Measurements from ENCODE around the gene ARHGAP15.

Gene ARHGAP15

DNA sequence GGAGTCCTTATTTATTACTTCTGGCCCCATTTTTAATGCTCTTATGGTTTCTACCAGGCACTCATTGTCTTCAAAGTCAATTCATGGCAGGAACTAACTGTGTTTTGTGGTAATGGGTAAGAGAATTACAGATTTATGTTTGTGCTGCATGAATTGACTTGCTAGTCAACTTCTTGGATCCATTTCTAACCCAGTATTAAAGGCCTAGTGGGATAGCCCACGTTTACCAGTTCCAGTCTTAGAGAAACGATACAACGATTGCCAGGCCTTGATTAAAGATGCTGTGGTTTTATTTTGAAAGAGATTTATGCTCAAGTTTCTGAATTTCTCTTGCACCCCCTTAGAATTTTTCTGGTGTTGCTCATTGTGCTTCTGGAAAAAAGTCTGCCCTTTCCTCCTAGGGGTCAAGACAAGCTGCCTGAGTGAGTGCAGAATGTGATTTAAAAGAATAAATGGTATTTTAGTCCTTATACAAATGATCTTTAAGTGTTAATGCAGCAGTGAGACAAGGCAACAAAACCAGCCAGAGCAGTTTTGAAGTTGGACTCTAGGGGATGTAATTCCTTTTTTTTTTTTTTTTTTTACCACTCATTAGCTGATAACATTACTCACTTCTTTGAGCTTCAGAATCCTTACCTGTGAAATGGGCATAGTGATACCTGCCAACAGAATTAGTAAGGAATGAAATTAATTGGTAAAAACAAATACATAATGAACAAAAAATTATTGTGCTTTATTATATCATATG lies 101.5 kb downstream of the ARHGAP15 start:
- no peaks in the 10 kb centered on the region for H3K36me3 ChIP-seq (ENCODE audit: control insufficient read depth, insufficient read depth, low read length, severe bottlenecking)
- no peak overlapping the region for H3K4me3 ChIP-seq (ENCODE audit: low read length)
- peaks cover 5% of the 10 kb centered on the region for H3K4me1 ChIP-seq (ENCODE audit: control insufficient read depth, insufficient read depth, low read length)
- no peak for DNase-seq (ENCODE audit: low read depth)
- H3K9me3 ChIP-seq (ENCODE audit: control insufficient read depth, low read length), result peaks cover 7% of the 10 kb centered on the region
- H3K27me3 ChIP-seq (replicated peaks; ENCODE audit: control insufficient read depth, insufficient read depth, low read length), result no peaks in the 10 kb centered on the region
- H3K9ac ChIP-seq (ENCODE audit: low read length), result no peak overlapping the region

DNA sequence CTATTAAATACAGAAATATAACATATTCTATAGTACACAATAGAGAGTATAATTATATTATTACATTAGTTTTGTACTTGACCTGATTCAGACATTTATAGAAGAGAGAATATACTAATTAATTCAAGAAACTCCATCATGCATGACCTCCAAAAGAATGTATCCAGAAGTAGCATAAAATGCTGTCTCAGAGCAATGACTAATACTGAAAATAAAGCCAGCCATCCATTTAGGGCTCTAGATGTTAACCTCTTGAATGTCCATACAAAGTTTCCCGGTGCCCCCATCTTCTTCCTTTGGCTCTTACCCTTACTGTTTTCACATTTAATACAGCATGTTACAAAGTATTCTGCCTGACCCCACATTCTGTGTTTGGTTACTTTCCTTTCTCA lies 102.0 kb downstream of the ARHGAP15 start:
- H3K9me3 ChIP-seq (ENCODE audit: control insufficient read depth, low read length), result peaks cover 7% of the 10 kb centered on the region
- DNase-seq (ENCODE audit: low read depth), result peak; percentile 31
- H3K4me3 ChIP-seq (ENCODE audit: low read length), result no peak overlapping the region
- H3K4me1 ChIP-seq (ENCODE audit: control insufficient read depth, insufficient read depth, low read length), result peaks cover 5% of the 10 kb centered on the region
- no peak overlapping the region for H3K9ac ChIP-seq (ENCODE audit: low read length)
- H3K36me3 ChIP-seq (ENCODE audit: control insufficient read depth, insufficient read depth, low read length, severe bottlenecking), result no peaks in the 10 kb centered on the region
- H3K27me3 ChIP-seq (replicated peaks; ENCODE audit: control insufficient read depth, insufficient read depth, low read length), result no peaks in the 10 kb centered on the region

- no peak for DNase-seq (ENCODE audit: low read depth)
- Histone ChIP-seq H3K36me3 (ENCODE audit: control insufficient read depth, insufficient read depth, low read length, severe bottlenecking) (no peaks in the 10 kb centered on the region), H3K27me3 (replicated peaks; ENCODE audit: control insufficient read depth, insufficient read depth, low read length) (no peaks in the 10 kb centered on the region), H3K9me3 (ENCODE audit: control insufficient read depth, low read length) (peaks cover 7% of the 10 kb centered on the region), H3K4me1 (ENCODE audit: control insufficient read depth, insufficient read depth, low read length) (no peaks in the 10 kb centered on the region), H3K4me3 (ENCODE audit: low read length) (no peak overlapping the region), H3K9ac (ENCODE audit: low read length) (no peak overlapping the region)
These were observed 108.0 kb downstream of the ARHGAP15 start for GRCh38 chr2:143237146-143237777.

GRCh38 chr2:143241403-143242088 lies 112.3 kb downstream of the ARHGAP15 start:
- no peak overlapping the region for H3K9ac ChIP-seq (ENCODE audit: low read length)
- no peak for DNase-seq (ENCODE audit: low read depth)
- no peaks in the 10 kb centered on the region for H3K4me1 ChIP-seq (ENCODE audit: control insufficient read depth, insufficient read depth, low read length)
- no peak overlapping the region for H3K4me3 ChIP-seq (ENCODE audit: low read length)
- no peaks in the 10 kb centered on the region for H3K9me3 ChIP-seq (ENCODE audit: control insufficient read depth, low read length)
- no peaks in the 10 kb centered on the region for H3K36me3 ChIP-seq (ENCODE audit: control insufficient read depth, insufficient read depth, low read length, severe bottlenecking)
- H3K27me3 ChIP-seq (replicated peaks; ENCODE audit: control insufficient read depth, insufficient read depth, low read length), result no peaks in the 10 kb centered on the region

DNA sequence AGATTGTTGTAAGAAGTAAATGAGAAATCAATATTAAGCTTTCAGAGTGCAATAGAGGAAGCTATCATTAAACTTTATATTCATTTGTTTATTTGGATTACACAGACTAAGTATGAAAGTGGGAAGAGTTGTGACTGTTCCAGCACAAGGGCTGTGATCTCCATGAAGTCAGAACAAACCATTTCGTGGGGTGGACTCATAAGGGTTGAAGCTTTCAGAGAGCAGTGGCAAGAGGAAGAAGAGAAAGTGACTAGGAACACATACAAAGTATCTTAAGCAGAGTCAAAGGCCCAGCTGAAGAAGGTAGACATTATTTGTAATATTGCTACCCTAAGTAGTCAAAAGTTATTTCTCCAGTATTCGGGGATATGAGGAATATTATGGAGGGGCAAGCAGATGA lies 117.0 kb downstream of the ARHGAP15 start:
- H3K27me3 ChIP-seq (replicated peaks; ENCODE audit: control insufficient read depth, insufficient read depth, low read length), result no peaks in the 10 kb centered on the region
- no peaks in the 10 kb centered on the region for H3K4me1 ChIP-seq (ENCODE audit: control insufficient read depth, insufficient read depth, low read length)

GRCh38 chr2:143246815-143247744 lies 117.9 kb downstream of the ARHGAP15 start:
- Histone ChIP-seq H3K9ac (ENCODE audit: low read length) (no peak overlapping the region), H3K4me1 (ENCODE audit: control insufficient read depth, insufficient read depth, low read length) (no peaks in the 10 kb centered on the region), H3K4me3 (ENCODE audit: low read length) (no peak overlapping the region), H3K36me3 (ENCODE audit: control insufficient read depth, insufficient read depth, low read length, severe bottlenecking) (no peaks in the 10 kb centered on the region), H3K27me3 (replicated peaks; ENCODE audit: control insufficient read depth, insufficient read depth, low read length) (no peaks in the 10 kb centered on the region), H3K9me3 (ENCODE audit: control insufficient read depth, low read length) (no peaks in the 10 kb centered on the region)
- DNase-seq (ENCODE audit: low read depth), result no peak

More for the DNA sequence above, 117.0 kb downstream of the ARHGAP15 start:
- Histone ChIP-seq H3K4me3 (ENCODE audit: low read length) (no peak overlapping the region), H3K9ac (ENCODE audit: low read length) (no peak overlapping the region), H3K36me3 (ENCODE audit: control insufficient read depth, insufficient read depth, low read length, severe bottlenecking) (no peaks in the 10 kb centered on the region), H3K9me3 (ENCODE audit: control insufficient read depth, low read length) (no peaks in the 10 kb centered on the region)
- no peak for DNase-seq (ENCODE audit: low read depth)

DNA sequence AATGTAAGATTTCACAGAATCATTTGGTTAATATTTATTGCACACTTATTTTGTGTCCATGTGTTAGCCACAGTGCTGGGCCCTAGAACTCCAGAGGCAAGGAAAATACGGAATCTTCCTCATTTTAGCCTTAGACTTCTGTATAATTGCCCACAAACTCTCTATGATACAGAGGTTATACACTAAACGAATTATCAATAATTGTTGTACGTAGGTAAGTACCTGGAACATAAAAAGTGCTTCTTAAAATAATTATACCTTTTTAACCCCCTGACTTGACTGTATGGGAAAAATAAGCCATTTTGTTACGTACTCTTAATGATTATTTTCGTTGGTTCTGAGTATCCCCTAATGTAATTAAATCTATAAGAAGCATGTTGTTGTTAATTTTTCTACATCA lies 119.4 kb downstream of the ARHGAP15 start:
- Histone ChIP-seq H3K9me3 (ENCODE audit: control insufficient read depth, low read length) (no peaks in the 10 kb centered on the region), H3K27me3 (replicated peaks; ENCODE audit: control insufficient read depth, insufficient read depth, low read length) (no peaks in the 10 kb centered on the region), H3K4me1 (ENCODE audit: control insufficient read depth, insufficient read depth, low read length) (no peaks in the 10 kb centered on the region), H3K4me3 (ENCODE audit: low read length) (no peak overlapping the region), H3K9ac (ENCODE audit: low read length) (no peak overlapping the region), H3K36me3 (ENCODE audit: control insufficient read depth, insufficient read depth, low read length, severe bottlenecking) (no peaks in the 10 kb centered on the region)
- DNase-seq (ENCODE audit: low read depth), result no peak

DNA sequence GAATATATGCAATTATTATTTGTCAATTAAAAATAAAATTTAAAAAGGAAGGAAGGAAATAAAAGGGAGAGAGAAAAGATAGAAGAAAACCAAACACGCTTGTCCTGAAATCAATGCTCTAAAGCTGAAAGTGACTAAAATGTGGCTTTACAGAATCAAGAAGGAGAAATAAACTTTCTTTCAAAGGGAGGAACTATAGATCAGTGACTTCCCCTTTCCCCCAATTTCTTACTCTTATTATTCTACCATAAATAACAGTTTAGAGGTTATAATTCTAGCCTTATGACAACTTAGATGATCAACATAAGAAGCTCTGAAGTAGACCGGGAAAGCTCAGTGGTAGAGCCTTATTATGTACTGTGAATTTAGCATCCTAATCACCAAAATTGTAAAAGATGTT lies 122.5 kb downstream of the ARHGAP15 start:
- H3K9ac ChIP-seq (ENCODE audit: low read length), result no peak overlapping the region

GRCh38 chr2:143252138-143252907 lies 123.1 kb downstream of the ARHGAP15 start:
- DNase-seq (ENCODE audit: low read depth), result no peak
- Histone ChIP-seq H3K4me1 (ENCODE audit: control insufficient read depth, insufficient read depth, low read length) (no peaks in the 10 kb centered on the region), H3K27me3 (replicated peaks; ENCODE audit: control insufficient read depth, insufficient read depth, low read length) (no peaks in the 10 kb centered on the region), H3K36me3 (ENCODE audit: control insufficient read depth, insufficient read depth, low read length, severe bottlenecking) (no peaks in the 10 kb centered on the region), H3K9ac (ENCODE audit: low read length) (no peak overlapping the region), H3K4me3 (ENCODE audit: low read length) (no peak overlapping the region), H3K9me3 (ENCODE audit: control insufficient read depth, low read length) (no peaks in the 10 kb centered on the region)

More for the DNA sequence above, 122.5 kb downstream of the ARHGAP15 start:
- Histone ChIP-seq H3K4me1 (ENCODE audit: control insufficient read depth, insufficient read depth, low read length) (no peaks in the 10 kb centered on the region), H3K9me3 (ENCODE audit: control insufficient read depth, low read length) (no peaks in the 10 kb centered on the region), H3K27me3 (replicated peaks; ENCODE audit: control insufficient read depth, insufficient read depth, low read length) (no peaks in the 10 kb centered on the region), H3K4me3 (ENCODE audit: low read length) (no peak overlapping the region), H3K36me3 (ENCODE audit: control insufficient read depth, insufficient read depth, low read length, severe bottlenecking) (no peaks in the 10 kb centered on the region)
- no peak for DNase-seq (ENCODE audit: low read depth)

GRCh38 chr2:143254110-143254509 lies 124.9 kb downstream of the ARHGAP15 start:
- no peak overlapping the region for H3K4me3 ChIP-seq (ENCODE audit: low read length)
- H3K36me3 ChIP-seq (ENCODE audit: control insufficient read depth, insufficient read depth, low read length, severe bottlenecking), result no peaks in the 10 kb centered on the region
- DNase-seq (ENCODE audit: low read depth), result no peak
- no peak overlapping the region for H3K9ac ChIP-seq (ENCODE audit: low read length)
- no peaks in the 10 kb centered on the region for H3K27me3 ChIP-seq (replicated peaks; ENCODE audit: control insufficient read depth, insufficient read depth, low read length)
- H3K4me1 ChIP-seq (ENCODE audit: control insufficient read depth, insufficient read depth, low read length), result no peaks in the 10 kb centered on the region
- H3K9me3 ChIP-seq (ENCODE audit: control insufficient read depth, low read length), result no peaks in the 10 kb centered on the region
